Muscle of arm (tissue), 14 donors: ENCODE results near the gene TMC5. TPM values are rescaled to one million over a fixed set of nuclear protein-coding genes. Genes with fewer than 3 reads are reported as not detected.
"Not testable (repeated sequence)": the region's sequence is repeated elsewhere in the genome, so short reads cannot be mapped to it uniquely, and the experiment has no call there.

Experiments
- DNase-seq: peaks from one replicate; pipeline ENCODE4 v3.0.0-alpha.2; 2013
- long read RNA-seq, 11 donors: transcript quantifications; one replicate each; lab custom pipeline, GENCODE V29; 2026
- polyA plus RNA-seq, 12 donors: library from polyadenylated mRNA; unstranded; fragments of 120-200 nt; gene quantifications; one replicate each; pipeline ENCODE4 v1.2.1, GENCODE V29; 2013; ENCODE audit not compliant: insufficient read length in 12 of 12

TMC5 gene, protein sequence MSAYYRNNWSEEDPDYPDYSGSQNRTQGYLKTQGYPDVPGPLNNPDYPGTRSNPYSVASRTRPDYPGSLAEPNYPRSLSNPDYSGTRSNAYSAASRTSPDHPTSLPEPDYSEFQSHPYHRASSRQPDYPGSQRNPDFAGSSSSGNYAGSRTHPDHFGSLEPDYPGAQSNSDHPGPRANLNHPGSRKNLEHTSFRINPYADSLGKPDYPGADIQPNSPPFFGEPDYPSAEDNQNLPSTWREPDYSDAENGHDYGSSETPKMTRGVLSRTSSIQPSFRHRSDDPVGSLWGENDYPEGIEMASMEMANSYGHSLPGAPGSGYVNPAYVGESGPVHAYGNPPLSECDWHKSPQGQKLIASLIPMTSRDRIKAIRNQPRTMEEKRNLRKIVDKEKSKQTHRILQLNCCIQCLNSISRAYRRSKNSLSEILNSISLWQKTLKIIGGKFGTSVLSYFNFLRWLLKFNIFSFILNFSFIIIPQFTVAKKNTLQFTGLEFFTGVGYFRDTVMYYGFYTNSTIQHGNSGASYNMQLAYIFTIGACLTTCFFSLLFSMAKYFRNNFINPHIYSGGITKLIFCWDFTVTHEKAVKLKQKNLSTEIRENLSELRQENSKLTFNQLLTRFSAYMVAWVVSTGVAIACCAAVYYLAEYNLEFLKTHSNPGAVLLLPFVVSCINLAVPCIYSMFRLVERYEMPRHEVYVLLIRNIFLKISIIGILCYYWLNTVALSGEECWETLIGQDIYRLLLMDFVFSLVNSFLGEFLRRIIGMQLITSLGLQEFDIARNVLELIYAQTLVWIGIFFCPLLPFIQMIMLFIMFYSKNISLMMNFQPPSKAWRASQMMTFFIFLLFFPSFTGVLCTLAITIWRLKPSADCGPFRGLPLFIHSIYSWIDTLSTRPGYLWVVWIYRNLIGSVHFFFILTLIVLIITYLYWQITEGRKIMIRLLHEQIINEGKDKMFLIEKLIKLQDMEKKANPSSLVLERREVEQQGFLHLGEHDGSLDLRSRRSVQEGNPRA
- 1 to 10 TPM in 1 of 12 donors, under 1 TPM in 10, not detected in 1; 0.07 to 3.1 (median 0.25) TPM for polyA plus RNA-seq
- long read RNA-seq, donor 1, partial matches to known transcripts: 25 of 25 reads
- long read RNA-seq, donor 1, other reads (novel, unspliced or antisense): 0 of 25 reads
- long read RNA-seq, donor 2, partial matches to known transcripts: 0 of 45 reads
- long read RNA-seq, donor 2, other reads (novel, unspliced or antisense): 45 of 45 reads
- long read RNA-seq, donor 3: 0 reads
- long read RNA-seq, donor 4: 0 reads
- long read RNA-seq, donor 5: 0 reads
- long read RNA-seq, donor 6: 0 reads
- long read RNA-seq, donor 7: 0 reads
- long read RNA-seq, donor 8: 0 reads
- long read RNA-seq, donor 9: 0 reads
- long read RNA-seq, donor 10: 0 reads
- long read RNA-seq, donor 11: 0 reads

DNA sequence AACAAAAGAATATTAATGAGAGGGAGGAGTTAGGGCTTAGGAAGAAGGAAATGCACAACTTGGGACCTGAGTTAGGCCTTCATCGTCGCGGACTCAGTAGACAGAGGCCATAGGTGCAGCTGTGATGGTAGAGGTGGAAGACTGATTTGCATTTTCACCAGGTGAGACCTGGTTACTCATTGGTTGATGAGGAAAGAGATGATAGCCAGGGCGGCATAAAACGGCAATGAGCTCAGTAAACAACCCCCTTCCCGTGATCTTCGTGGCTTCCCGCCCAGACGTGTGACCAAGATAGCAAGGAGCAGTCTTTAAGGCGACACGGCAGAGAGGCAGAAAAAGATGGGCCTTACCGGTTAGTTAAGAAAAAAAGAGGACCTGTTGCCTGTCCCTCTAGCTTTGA is at the start of gene TMC5:
TSS of gene TMC5 (plus strand) at position 244 of the 400 bp plus-strand sequence. CDS start 22,156 bp downstream, outside the sequence.
- no peak for DNase-seq

DNA sequence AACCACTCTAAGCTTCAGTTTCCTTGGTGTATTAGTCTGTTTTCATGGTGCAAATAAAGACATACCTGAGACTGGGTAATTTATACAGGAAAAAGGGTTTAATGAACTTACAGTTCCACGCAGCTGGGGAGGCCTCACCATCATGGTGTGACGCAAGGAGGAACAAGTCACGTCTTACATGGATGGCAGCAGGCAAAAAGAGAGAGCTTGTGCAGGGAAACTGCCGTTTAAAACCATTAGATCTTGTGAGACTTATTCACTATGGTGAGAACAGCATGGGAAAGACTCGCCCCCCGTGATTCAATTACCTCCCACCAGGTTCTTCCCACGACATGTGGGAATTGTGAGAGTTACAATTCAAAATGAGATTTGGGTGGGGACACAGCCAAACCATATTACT is 45.1 kb upstream of the TMC5 start:
- not testable (repeated sequence) for DNase-seq

DNA sequence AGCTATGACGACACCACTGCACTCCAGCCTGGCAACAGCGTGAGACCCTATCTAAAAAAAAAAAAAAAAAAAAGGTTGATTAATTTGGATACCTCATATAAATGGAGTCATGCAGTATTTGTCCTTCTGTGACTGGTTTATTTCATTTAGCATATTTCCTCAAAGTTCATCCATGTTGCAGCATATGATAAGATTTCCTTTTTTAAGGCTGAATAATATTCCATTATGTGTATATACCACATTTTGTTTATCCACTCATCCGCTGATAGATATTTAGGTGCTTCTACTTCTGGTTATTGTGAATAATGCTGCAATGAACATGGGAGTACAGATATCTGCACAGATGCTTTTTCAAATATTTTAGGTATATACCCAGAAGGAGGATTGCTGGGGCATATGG is 43.3 kb upstream of the TMC5 start:
- no peak for DNase-seq

DNA sequence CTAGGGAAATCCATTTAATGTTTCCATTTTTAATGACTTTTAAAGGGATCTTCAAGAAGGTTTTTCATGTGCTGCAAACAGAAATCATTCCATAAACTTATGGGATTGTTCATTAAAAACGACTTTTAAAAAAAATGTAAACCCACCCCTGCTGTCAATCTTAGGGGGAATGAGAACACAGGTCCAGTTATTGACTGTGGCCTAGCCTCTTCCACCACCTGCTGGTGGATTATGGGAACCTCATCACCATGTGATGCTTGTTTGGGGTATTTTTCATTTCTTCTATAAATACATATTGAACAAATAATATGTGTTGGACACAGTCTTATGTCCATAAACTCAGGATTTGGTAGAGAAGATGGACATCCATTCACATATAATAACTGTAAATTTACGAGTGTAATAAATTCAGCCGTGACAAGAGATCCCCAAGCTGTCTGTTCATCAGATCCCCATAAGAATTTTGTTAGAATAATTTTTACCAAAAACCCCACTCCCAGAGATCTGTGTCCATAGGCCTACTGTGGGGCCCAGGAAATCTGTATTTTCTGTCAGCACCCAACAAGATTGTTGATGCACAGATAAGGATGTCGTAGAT is 42.0 kb upstream of the TMC5 start:
- DNase-seq: peak; percentile 57

DNA sequence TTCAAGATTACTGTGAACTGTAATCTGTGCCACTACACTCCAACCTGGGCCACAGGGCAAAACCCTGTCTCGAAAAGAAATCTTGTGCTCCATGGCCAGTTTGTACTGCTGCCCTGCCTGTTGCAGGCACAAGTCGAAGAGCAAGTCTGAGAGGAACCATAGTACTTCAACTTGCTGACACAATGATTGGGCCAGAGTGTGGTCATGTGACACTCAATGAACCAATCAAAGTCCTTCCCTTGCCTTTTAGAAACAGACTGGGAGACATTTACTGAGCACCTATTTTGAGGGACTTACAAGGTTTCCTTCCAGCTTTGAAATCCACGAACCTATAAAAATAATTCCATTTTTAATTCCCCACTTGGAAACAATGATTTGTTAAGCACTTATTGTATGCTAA is 39.8 kb upstream of the TMC5 start:
- DNase-seq: no peak

DNA sequence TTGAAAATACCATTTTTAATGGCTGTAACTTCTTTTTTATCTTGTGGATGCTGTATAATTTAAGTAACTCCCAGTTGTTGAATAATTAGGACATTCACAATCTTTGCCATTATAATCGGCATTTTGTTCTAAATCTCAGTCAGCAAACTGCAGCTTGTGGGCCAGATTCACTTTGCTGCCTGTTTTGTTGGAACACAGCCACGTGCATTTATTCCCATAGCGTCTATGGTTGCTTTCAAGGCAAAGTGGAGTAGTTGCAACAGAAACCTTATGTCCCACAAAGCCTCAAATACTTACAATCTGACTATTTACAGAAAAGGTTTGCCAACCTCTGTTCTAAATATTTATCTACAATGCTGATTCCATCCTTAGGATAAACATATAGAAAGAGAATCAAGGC is 39.2 kb upstream of the TMC5 start:
- DNase-seq: no peak

DNA sequence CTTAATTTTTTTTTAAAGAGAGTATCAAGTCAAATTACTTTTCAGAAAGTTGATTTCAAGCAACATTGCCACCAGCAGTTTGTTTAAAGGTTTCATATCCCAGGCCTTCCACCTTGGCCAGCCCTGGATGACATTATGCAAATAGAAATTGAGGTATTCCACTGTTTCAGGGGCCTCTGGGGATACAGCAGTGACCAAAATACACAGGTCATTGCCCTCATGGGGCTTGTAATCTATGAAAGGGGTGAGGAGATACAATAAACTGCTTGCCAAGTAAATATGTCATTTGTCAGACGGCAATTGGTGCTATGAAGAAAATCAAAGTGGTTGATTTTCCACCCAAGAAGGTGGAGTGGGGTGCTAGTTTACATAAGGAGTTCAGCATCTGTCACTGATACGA is 37.8 kb upstream of the TMC5 start:
- DNase-seq: no peak

DNA sequence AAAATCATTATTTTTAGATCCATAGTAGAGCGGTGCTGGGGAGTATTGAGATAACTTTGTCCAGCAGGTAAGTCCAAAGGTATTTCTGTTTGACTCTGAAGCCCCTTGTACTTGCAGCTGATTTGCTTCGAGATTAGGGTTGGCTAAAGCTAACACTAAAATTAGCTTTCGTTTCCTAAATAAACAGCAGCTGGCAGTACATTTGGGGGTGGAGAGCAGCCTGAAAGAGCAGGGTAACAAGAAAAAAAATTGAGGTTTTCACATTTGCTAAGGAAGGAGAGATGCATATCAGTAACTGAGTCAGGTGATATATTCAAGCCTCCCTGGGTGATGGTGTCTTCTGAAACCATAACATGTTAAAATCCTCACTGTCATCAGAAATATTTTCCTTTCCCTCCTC is 37.4 kb upstream of the TMC5 start:
- no peak for DNase-seq

DNA sequence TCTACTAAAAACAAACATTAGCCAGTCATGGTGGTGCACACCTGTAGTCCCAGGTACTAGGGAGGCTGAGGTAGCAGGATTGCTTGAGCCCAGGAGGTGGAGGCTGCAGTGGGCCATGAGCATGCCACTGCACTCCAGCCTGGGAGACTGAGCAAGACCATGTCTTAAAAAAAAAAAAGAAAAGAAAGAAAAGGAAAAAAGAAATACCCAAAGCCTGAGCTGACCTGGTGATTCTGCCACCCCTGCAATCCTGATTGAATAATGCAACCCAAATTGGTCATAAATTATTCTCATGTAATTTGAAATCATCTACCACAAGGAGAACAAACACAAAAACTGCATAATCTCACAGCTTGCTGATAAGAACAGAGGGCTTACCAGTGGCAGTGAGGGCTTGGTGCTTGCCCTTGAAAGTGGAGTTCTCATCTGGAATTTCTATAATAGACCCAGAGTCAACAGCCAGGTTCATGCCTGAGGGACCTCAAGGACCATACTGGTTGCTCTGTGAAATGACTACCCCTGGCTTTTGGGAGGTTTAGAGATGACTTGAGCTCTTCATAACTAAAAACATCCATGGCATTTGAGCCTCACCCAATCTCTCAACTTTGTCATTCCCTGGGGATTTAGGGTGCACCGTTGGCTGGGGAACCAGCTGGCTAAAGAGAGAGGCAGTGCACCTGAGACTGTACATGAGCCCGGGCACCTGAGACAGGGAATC is 35.4 kb upstream of the TMC5 start:
- DNase-seq: no peak

DNA sequence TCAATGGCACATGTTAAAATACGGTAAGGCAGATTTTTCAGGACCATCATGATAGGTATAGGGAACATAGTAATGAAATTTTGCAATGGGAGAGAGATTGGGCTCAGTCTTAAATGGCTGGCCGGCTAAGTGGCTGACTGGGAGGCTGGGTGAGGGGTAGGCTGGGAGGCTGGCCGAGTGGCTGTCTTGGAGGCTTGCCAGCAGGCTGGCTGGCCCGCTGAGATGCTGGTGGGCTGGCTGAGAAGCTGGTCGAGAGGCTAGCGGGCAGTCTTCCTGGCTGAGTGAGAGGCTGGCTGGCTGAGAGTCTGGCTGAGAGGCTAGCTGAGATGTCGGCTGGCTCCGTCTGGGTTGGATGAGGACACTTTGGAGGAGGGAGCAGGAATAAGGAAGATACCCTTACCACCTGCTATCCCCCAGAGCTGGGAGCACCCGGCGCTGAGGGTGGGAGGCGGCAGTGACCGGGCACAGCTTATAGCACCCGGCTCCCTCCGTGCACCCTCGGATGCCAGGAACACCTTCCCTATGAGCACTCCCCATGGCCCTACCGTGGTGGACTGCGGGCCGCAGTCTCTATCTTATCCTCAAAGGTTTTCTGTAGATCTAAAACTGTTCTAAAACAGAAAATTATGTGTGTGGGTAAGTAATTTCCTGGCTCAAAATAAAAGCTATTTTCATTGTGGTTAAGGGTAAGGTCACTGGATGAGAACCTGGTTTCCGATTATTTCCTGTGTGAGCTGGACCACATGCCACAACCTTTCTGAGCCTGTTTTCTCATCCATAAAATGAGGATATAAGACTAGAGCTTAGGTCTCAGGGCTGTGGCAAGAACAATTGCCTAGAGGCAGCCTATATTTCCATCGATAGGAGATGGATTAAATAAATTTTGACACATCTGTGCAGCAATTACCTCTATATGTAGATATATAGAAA is 34.5 kb upstream of the TMC5 start:
- no peak for DNase-seq

DNA sequence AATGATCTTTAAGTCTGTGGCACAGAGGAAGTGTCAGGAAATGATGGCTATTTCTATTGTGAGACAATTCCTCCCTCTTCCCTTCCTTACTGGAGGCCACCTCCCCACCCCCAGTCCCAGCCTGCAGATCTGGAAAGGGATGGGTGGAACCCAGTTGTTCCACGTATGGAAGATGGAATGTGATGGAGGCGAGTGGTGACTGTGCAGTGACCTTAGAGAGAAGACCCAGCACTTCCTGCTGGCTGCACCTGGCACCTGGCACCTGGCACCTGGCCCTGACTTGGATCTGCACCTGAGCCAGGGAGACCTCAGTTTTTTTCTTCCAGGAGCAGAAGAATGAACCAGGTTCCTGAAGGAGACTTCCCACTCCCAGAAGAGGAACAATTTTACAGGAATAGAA is 33.0 kb upstream of the TMC5 start:
- no peak for DNase-seq

DNA sequence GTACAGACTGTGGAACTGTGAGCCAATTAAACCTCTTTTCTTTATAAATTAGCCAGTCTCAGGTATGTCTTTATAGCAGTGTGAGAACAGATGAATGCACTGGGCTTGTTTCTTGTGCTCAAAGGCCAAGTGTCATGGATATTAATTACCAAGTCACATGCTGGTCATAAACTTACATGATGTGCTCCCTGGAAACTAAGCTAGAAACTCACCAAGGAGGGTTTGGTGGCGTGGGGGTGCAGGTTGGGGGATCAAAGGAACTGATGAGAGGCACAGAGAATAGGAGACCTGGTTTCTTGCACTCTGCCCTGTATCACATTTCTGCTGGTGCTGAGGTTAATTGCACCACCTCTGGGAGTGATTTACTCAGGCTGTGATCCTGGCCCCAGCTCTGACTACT is 31.2 kb upstream of the TMC5 start:
- no peak for DNase-seq

DNA sequence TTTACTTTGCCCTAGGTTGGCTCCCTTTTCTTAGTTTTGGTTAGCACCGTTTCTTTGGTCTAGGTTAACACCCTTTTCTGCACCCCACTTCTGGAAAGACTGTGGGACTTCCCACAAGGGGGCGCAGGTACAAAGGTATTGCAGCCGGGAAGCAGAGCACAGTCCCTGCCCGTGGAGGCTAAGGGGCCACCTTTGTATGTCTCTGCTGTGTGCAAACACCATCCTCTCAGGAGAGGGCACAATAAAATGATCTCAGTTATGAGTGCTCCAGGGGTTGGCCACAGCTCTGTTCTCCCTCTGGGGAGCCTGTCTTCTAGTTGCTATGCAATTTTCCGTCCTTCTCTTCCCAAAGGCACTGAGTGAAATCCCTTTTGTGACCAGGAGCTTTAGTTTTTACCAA is 28.4 kb upstream of the TMC5 start:
- no peak for DNase-seq

DNA sequence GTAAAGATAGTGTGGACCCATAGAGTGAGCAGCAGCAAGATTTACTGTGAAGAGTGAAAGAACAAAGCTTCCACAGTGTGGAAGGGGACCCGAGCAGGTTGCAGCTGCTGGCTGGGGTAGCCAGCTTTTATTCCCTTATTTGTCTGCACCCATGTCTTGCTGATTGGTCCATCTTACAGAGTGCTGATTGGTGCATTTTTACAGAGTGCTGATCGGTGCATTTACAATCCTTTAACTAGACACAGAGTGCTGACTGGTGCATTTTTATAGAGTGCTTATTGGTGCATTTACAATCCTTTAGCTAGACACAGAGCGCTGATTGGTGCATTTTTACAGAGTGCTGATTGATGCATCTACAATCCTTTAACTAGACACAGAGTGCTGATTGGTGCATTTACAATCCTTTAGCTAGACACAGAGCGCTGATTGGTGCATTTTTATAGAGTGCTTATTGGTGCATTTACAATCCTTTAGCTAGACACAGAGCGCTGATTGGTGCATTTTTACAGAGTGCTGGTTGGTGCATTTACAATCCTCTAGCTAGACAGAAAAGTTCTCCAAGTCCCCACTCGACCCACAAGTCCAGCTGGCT is 26.4 kb upstream of the TMC5 start:
- DNase-seq: not testable (repeated sequence)

DNA sequence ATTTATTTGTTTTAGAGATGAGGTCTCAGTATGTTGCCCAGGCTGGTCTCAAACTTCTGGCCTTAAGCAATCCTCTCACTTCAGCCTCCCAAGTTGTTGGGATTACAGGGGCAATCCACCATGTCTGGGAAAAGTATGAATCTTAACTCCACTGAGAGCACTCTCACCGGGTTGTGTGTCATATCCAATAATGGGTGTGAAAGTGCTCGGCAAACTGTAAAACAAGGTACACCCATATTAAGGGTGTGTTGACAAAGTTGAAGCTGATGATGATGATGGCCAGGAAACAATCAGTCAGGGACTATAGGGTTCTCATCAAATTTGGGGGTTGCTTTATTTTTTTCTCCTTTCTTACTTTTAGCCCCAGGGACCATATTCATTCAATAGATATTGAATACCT is 25.3 kb upstream of the TMC5 start:
- DNase-seq: no peak

DNA sequence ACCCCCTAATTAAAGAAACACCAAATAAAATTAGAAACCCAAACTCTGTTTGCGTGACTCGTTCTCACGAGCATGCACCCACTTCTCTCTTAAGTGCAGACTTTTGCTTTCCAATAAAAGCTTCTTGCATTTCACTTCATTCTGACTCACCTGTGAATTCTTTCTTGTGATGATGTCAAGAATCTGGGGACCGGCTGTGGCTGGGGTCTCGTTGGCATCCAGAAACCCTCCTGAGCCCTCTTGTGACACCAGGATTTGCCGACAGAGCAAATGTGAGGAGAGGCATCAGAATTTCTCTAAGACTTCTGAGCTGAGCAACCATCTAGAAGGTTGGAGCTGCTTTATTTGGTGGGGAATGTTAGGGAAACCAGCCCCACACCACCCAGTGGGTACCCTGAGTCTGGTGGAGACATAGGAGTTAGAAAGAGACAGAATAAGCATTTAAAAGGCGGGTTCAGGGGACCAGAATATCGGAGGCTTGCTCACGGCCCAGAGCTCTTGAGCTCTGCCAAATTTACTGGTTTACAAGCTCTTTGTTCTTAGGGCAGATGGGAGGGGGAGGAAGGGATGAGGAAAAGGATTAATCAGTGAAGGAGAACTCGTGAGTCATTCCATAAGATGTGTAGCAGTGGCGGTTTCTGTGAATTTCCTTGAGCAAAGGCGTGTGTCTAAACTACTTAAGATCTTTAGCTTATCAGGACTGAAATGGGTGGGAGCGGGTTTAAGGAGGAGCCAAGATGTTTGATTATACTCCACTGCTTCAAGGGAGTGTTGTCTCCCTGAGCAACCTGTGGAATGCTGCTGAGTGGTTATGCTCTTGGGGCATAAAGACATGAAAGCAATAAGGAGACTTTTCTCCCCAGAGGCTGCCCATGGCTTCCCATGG is 24.2 kb upstream of the TMC5 start:
- DNase-seq: no peak

DNA sequence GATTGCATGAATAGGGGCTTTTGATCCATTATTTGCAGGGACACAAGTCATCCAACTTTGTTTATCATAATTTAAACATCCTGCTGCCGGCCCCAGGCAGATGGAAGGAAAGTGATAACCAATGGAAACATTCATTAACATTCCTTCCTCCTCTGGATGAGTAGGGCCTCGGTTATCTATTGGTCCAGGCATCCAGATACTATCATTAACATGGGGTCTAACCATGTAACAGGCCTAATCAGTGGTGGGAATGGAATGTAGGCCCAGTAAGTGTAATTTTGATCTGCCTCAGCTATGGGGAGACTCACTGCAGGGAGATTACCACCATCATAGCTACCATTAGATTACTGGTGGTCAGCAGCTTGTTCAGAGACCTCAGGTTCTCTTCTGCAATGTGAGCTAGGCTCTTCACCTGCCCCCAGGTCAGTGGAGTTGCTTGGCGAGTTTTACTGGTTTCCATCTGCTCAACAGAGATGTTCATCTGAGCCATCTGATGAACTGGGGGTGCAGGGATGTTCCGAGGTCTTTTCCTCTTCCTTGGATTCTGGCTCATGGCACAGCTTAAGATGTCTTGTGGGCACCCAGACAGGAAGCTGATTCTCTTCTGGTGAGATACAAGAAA is 21.9 kb upstream of the TMC5 start:
- not testable (repeated sequence) for DNase-seq
